Measurements from ENCODE around the gene SPATC1L.
"Not testable (repeated sequence)": the region's sequence is repeated elsewhere in the genome, so short reads cannot be mapped to it uniquely, and the experiment has no call there.

SPATC1L gene

GRCh38 chr21:46178961-46179360, 5.3 kb downstream of the SPATC1L start:
- no peak for TF ChIP-seq CTCF (IDR thresholded peaks at IDR 0.05)
- H3K4me3 ChIP-seq, result no peak overlapping the region
- DNase-seq (ENCODE audit: low spot score), result no peak
- no peak overlapping the region for H3K27ac ChIP-seq

- H3K4me3 ChIP-seq; DNase-seq (ENCODE audit: low spot score); H3K27ac ChIP-seq: not testable (repeated sequence)
Observed at GRCh38 chr21:46176443-46177129, 7.7 kb downstream of the SPATC1L start.

GRCh38 chr21:46173573-46173972, 10.7 kb downstream of the SPATC1L start:
- H3K27ac ChIP-seq, result no peak overlapping the region
- TF ChIP-seq CTCF (IDR thresholded peaks at IDR 0.05), result no peak
- peak; percentile 66 for DNase-seq (ENCODE audit: low spot score)
- no peak overlapping the region for H3K4me3 ChIP-seq

GRCh38 chr21:46172863-46173528, 11.3 kb downstream of the SPATC1L start:
- Histone ChIP-seq H3K27ac (no peak overlapping the region), H3K4me3 (no peak overlapping the region)
- DNase-seq (ENCODE audit: low spot score), result peak; percentile 46
- TF ChIP-seq CTCF (IDR thresholded peaks at IDR 0.05), result no peak

GRCh38 chr21:46171996-46172862, 12.0 kb downstream of the SPATC1L start:
- TF ChIP-seq CTCF (IDR thresholded peaks at IDR 0.05), result no peak
- Histone ChIP-seq H3K27ac (no peak overlapping the region), H3K4me3 (no peak overlapping the region)
- DNase-seq (ENCODE audit: low spot score), result peak; percentile 52

GRCh38 chr21:46171585-46171984, 12.7 kb downstream of the SPATC1L start:
- no peak overlapping the region for H3K27ac ChIP-seq
- no peak for TF ChIP-seq CTCF (IDR thresholded peaks at IDR 0.05)
- no peak overlapping the region for H3K4me3 ChIP-seq
- no peak for DNase-seq (ENCODE audit: low spot score)

- H3K4me3 ChIP-seq; DNase-seq (ENCODE audit: low spot score); H3K27ac ChIP-seq: not testable (repeated sequence)
Observed at GRCh38 chr21:46170436-46171193, 13.6 kb downstream of the SPATC1L start.
